ENCODE data around the gene PAM.
A peak's percentile ranks its signal among the peaks of the same experiment; 100 is the strongest.
"Not testable (repeated sequence)": the region's sequence is repeated elsewhere in the genome, so short reads cannot be mapped to it uniquely, and the experiment has no call there.

Gene PAM

DNA sequence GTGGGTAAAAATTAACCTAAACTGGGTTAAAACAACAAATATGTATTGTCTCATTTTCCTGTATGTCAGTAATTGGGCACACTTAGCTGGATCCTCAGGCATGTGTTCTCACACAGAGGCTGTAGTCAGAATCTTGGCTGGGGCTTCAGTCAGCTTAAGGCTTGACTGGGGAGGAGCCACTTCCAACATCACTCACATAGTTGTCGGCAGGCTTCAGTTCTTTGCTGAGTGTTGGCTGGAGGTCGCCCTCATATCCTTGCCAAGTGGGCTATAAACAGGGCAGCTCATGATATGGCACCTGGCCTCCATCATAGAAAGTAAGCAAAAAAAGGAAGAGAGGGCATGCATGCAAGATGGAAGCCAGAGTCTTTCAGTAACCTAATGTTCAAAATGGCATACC lies 191.9 kb downstream of the PAM start:
- no peak for DNase-seq

DNA sequence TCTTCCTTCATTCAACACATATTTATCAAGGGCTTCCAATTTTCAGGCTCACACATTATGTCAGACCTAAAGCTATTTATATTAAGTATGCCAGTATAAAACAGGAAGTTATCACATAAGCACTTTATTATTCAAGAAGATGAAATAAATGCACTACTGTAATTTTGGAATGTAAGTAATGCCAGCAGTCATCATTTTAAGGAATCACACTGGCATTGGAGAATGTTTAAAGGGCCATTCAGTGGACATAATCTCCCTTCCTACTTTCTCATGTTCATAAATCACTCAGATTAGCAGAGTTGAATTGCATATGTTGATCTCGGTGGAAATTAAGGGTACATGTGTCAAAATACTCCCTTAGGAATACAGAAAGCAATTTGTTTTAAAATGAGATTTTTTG lies 200.4 kb downstream of the PAM start:
- DNase-seq: no peak

DNA sequence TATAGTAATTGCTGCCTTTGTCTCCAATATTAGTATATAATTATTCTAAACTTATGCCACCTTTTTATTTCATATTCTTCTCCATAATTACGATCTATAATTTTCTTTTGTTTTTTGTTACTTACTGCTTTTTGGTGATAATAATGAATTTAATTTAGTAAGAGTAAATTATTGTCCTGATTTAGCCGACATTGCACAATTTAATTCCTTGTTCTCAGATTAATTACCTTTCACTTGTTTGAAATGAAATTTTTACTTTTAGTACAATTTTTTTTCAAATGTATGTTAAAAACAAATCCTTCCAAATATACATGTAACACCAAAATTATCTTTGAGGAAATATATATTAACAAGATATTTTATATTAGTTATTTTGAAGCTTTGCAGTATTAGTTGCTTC lies 201.5 kb downstream of the PAM start:
- no peak for DNase-seq

DNA sequence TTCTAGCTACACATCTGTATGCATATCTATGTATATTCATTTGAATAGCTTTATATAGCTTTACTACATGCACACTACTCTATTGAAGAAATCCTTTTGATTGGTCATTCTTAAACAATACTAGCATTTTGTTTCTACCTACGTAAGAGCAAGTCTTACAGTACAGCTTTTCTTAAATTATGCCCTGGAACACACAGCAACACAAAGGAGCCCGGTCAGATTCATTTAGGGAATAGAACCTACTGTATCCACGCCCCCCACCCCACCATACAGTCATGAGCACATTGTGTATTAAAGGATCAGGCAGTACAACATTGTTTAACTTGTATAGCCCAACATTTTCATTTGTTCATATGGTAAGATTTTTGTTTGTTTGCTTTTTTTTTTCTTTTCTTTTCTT lies 202.0 kb downstream of the PAM start:
- no peak for DNase-seq

DNA sequence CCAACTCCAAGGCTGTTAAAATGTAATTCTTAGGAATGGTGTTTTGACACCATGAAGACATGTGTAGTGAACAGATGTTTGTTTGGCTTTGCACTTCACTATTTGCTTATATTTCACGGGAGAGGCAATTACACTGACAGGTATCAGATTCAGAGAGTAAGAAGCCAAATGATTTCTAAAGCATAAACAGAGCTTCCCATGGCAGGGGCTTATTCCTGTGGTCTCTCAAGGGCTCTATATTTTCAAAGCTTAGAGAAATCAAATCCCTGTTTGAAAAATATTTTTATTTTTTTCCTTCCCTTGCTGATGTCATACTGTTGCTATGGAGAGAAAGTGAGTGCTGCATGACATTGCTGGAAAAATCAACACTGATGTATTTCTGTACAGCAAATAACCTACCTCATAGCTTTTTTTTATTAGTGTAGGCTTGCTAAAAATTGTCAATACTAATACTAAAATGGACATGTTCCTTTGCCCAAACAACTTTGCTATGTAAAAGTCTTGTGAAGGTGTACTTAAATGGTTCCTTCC lies 203.4 kb downstream of the PAM start:
- DNase-seq: no peak

DNA sequence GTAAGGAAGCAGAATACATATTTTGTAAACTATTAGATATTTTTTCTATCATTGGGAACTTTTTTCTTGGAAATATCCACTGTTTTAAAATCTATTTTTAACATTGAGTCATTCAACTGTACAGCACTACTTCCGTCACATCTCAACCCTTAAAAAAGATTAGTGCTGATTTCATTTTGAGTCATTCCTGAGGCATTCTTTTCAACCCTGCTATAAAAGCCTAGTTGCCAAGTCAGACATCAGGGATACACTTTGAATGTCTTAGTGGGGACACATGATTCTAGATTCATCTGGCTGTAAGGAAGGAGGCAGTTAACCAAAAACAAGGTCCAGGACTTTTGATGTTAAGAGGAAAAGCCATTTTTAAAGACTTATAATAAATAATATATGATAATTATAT lies 203.9 kb downstream of the PAM start:
- DNase-seq: no peak

DNA sequence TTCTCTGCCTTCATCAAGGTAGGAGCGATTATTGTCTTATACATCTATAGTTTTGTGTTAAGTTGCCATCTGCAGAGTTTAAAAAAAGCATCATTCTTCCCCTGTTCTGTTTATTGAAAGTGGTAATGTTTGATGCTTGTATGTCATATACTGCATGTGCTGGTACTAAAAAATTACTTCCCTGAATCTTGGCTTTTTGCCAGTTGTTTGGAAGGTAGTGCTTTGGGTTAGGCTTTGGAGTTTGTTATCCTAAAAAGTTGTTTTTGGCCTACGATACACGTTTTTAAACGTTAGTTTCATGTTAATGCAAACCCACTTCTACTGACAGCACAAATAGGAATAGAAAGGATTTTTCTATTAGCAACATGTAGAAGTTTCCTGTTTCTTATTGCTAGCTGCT lies 206.6 kb downstream of the PAM start:
- no peak for DNase-seq

DNA sequence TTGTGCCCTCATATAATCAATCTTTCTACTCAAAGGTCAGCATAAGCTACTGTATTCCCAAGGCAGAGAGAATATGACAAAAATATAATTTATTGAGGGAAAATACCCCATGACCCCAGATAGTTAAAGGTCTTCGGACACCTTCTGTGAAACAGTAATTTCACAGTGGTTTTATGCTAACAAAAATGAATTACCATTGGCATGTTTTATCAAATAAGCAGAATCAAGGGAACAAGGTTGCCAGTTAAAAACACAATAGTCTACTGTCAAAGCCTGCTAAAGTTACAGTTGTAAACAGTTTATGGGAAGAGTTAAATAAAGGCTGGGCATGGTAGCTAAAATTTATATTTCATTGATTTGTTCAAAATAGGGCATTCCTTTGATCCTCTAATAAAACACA lies 210.5 kb downstream of the PAM start:
- no peak for DNase-seq

DNA sequence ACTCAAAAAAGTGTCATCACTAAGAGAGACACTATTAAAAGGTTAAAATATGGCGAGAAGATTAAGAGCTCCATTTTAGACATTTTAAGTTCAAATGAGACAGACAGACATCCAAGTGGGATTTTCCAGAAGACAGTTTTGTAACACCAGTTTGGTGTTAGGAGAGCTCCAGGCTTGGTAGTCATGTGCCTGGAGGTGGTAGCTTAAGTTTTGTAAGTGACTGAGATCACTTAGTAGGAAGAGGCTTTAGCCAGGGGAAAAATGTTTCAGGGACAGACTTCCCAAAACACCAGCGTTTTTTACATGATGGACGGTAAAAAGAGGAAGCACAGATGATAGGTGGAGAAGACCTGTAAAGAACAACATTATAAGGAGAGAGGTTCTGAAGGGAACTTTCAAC lies 214.5 kb downstream of the PAM start:
- peak in 1 of 2 donors; percentile 76 for DNase-seq

DNA sequence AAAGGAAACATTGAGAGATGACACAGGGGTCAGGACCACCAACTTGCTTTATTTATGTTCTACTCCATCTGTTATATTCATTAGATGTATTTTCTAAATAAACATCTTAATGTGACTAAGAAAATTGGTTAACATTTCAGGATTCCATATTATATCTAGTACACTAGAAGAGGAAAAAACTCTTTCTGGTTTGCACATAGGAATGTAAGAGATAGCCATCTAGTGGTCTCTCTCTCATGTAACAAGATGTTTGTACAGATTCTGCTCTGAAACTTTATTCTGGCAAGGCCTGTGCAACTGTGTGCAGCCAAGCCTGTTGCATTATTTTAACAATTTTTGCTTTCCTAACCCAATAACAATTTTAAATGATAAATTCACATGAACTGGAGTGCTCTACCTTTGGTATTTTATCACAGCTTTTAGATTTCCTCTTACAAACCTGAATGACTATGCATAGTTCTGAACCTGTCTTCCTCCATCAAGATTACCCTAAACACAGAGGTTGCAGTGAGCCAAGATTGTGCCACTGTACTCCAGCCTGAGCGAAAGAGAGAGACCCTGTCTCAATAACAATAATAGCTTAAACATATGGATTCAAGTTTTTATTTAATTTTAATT lies 216.7 kb downstream of the PAM start:
- DNase-seq: peak in 1 of 2 donors; percentile 11

DNA sequence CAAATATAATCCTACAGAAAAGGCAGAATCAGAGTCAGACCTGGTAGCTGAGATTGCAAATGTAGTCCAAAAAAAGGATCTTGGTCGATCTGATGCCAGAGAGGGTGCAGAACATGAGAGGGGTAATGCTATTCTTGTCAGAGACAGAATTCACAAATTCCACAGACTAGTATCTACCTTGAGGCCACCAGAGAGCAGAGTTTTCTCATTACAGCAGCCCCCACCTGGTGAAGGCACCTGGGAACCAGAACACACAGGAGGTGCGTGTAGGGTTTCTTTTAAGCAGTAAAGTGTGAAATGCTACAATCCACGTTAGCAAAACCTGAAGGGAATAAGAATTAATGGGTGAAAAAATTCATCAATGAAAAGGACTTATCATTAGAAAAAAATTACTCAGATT lies 219.1 kb downstream of the PAM start:
- no peak for DNase-seq

DNA sequence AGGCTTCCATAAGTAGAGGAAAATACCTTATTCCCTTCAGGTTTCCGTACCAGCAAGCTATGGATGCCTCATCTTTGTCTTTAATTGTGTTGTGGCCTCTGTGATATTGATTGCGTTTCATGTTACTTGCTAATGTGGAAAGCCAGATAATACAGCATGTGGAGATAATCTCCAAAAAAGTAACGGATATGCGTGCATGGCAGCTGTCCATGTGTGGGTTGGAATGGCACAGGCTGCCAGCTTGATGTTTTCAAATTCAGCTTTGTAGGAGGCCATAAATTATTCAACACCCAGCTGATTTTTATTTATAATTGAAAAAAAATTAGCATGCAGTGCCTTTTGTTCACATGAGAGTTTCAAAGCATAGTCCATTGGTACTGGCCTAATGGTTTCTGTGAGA lies 219.9 kb downstream of the PAM start:
- no peak for DNase-seq

DNA sequence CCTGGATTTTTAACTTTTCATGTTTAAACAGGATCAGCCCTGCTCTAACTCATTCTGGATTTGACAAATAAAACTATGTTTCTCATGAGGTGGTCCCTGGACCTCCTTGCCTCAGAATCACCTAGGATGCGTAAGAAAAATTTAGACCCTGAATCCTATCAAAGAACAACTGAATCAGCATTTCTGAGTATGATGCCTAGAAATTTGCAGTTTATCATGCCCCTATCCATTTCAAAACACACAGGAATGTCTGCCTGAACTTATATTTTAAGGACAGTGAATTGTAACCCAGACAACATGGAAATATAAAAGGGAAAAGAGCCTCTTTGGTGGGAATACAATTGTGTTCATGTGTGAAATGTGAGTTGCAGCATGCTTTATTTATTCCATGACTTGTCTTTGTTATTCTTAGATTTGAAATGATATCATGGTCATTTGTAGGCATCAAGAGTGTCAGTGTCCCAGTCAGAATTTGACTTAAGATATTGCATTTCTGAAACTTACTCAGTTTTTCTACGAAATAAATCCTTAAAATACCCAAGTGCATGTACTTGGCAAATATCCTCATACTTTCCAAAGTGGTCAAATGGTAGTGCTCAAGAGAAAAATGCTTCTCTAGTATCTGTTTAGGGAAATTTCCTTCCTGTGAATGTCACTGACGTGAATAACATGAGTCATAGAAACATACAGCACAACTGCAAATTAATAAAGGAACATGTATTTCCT lies 220.5 kb downstream of the PAM start:
- DNase-seq: no peak

DNA sequence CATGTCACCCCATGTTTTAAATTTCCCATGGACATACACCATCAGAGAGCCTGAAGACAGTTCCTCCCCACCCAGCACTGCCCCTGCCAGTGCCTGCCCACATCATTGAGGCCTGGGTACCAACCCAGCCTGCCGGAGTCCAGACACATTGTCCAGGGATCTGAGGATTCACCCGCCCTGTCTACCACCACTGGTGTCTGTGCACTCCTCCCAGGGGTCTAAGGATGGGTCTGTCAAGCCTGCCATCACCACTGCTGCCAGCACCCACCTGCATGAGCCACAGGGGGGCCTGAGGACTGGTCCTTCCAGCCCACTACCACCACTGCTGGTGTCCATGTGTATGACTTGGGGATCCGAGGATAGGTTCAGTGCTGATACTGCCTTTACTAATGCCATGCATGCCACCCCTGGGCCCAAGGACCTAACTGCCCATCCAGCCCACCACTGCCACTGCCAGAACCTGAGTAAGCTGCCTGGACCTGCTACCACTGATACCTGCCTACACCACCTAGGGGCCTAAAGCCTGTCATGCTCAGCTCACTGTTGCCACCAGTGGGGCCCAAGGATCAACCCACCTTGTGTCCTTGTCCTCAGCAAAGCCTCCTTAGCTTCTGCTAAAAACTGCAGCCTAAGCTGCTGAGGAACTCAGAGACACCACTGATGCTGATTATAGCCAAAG lies 227.0 kb downstream of the PAM start:
- no peak for DNase-seq

DNA sequence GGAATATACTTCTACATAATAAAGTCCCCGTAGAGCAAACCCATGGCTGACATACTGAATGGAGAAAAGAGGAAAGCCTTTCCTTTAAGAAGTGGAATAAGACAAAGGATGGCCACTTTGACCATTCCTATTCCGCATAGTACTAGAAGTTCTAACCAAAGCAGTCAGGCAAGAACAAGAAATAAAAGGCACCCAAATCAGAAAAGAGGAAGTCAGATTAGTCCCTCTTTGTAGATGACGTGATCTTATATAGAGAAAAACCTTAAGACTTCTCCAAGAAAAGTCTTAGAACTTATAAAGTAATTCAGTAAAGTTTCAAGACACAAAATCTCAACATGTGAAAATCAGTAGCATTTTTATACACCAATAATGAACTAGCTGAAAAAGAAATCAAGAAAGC lies 231.0 kb downstream of the PAM start:
- DNase-seq: no peak

DNA sequence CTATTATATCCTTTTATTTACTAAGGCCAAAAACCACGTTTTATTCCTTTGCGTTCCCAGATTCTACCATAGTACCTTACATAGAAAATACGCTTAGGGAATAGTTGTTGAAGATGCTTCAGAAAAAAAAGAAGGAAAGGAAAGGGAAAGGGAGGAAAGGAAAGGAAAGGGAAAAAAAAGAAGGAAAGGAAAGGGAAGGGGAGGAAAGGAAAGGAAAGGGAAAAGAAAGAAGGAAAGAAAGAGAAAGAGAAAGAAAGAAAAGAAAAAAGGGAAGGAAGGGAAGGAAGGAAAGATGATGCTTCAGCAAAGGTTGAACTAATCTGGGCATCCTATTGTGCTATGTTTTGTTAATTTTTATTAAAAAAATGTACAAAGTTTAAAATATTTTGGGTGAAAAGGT lies 233.4 kb downstream of the PAM start:
- no peak for DNase-seq

DNA sequence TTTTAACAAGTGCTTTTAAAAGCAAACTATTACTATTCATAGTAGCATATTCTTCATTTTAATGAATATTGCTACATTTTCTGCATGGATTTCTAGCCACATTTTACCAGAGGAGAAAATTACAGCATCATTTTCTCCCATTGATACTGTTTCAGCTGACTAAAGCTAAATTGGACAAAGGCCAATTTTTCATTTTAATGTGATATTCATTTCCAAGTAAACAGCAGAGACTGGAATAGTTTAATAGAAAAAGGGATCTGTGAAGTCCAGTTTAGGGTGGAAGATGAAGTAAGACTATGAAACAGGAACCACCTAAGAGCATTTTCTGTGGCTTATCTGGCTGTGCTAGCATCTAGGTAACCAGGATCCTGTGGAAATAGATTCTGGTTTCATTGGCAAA lies 236.7 kb downstream of the PAM start:
- no peak for DNase-seq

DNA sequence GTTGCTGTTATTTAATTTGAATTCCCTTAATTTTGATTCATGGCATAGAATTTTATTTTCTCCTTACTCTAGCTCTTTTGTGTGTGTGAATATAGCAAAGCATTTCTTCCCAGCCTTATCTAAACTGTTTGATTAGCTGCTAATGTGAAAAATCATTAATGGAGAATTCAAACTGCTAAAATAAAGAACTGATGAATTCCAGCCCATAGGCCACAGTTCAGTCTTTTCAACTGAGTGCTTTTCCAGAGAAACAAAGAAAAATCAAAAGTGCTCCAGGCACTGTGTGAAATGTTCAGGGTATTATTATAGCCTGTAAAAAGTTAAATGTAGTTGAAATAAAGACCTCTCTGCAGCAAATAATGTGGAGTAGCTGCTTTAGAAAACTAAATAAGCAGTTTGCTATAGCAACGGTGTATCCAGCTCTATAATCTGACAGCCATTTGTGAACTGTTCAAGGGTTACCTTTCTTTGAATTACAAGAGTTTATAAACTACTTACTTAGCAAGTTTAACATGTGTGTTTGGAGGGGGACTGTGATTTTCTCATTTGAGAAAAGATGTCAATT lies 241.0 kb downstream of the PAM start:
- no peak for DNase-seq

DNA sequence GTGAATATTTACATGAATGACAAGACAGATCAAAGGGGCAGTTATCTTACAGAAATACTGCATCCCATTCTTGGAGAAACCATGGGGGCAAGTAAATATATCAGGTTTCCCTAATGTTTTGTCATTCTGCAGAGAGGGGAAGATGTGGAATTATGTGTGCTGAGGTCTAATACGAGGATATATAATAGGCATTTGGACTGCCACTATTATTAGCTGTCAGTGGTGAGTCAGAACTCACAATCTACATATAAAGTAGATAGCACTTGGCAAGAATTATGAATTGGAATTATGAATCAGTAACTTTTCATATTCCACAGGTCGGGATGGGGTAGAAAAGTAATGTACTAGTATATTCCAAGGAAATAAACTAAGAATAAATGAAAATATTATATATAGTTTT lies 243.1 kb downstream of the PAM start:
- no peak for DNase-seq

DNA sequence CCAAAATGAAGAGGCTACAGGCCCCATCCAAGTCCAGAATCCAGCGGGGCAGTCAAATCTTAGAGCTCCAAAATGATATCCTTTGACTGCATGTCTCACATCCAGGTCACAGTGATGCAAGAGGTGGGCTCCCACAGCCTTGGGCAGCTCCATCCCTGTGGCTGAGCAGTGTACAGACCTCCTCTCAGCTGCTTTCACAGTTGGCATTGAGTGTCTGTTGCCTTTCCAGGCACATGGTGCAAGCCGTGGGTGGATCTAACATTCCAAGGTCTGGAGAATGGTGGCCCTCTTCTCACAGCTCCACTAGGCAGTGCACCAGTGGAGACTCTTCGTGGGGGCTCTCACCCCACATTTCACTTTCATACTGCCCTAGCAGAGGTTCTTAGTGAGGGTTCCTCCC lies 244.1 kb downstream of the PAM start:
- DNase-seq: no peak

DNA sequence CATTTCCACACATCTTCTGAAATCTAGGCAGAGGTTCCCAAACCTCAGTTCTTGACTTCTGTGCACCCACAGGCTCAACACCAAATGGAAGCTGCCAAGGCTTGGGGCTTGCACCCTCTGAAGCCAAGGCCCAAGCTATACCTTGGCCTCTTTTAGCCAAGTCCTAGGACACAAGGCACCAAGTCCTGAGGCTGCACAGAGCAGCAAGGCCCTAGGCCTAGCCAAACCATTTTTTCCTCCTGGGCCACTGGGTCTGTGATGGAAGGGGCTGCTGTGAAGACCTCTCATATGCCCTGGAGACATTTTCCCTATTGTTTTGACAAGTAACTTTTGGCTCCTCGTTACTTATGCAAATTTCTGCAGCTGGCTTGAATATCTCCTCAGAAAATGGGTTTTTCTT lies 244.5 kb downstream of the PAM start:
- not testable (repeated sequence) for DNase-seq

DNA sequence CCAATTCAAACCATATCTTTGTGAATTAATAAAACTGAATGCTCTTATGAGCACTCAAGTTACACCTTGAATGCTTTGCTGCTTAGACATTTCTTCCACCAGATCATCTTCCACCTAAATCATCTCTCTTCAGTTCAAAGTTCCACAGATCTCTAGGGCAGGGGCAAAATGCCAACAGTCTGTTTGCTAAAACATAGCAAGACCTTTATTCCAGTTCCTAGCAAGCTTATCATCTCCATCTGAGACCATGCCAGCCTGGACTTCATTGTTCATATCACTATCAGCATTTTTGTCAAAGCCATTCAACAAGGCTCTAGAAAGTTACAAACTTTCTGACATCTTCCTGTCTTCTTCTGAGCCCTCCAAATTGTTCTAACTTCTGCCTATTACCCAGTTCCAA lies 245.0 kb downstream of the PAM start:
- no peak for DNase-seq

DNA sequence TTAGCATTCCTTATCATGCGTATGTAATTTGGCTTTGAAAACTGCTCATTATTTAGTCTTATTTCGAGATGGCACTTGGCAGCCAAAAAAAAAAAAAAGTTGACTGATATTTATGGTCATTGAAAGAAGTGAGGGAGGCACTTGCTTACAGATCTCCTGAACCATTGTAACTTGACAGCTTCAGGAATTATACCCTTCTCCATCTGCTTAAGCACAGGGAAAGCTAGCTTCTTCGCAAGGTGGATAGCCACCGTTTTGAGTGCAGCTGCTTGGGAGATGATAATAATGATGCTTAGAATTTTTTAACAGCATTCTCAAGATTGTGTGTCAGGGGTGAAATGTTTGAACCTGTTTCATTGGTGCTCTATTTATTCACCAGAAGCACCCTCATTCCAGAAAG lies 248.8 kb downstream of the PAM start:
- no peak for DNase-seq

DNA sequence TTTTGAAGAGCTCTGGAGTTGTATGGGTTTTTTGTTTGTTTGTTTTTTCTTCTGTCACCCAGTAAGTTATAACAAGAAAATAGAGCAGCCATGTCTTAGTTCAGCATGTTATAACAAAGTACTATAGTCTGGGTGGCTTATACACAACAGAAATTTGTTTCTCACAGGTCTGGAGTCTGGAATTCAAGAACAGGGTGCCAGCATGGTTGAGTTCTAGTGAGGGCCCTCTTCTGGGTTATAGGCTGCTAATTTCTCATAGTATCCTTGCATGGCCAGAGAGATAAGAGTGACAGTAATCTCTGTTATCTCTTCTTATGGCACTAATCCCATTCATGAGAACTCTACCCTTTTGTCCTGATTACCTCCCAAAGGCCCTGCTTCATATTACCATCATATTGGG lies 250.2 kb downstream of the PAM start:
- no peak for DNase-seq

Measured in inflammatory macrophage treated with lipopolysaccharide for 1 hour (primary cell).